Fibroblast of skin of left quadriceps (primary cell): ENCODE measurements around the gene CNTROB.
"Not testable (repeated sequence)": the region's sequence is repeated elsewhere in the genome, so short reads cannot be mapped to it uniquely, and the experiment has no call there.

Experiments used
- DNase-seq, 2 experiments: peaks; one replicate each; pipeline ENCODE4 v3.0.0-alpha.2; 2013; ENCODE audit warnings: low read depth in 2 of 2

CNTROB gene

DNA sequence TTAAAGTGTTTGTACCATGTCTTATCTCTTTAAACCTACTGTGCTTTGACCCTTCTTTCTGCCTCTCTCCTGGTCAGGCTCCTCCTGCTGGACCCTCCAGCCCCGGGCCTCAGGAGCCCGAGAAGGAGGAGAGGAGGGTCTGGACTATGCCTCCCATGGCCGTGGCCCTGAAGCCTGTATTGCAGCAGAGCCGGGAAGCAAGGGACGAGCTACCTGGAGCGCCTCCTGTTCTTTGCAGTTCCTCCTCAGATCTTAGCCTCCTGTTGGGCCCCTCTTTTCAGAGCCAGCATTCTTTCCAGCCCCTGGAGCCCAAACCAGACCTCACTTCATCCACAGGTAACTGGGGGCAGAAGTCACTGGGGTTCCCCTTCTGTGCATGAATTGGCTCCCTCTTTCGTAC lies 13.6 kb downstream of the CNTROB start:
- no peak for DNase-seq

DNA sequence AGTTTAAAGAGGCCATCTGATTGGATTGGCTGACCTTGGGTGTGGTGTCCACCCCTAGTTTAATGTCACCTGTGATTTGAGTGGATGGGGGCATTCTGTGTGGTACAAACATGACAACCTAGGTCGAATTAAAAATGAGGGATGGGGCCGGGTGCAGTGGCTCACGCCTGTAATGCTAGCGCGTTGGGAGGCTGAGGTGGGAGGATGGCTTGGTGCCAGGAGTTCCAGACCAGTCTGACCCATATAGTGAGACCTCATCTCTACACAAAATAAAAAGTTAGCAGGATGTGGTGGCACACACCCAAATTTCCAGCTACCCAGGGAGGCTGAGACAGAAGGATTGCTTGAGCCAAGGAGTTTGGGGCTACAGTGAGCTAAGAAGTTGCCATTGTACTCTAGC lies 14.4 kb downstream of the CNTROB start:
- DNase-seq = no peak

DNA sequence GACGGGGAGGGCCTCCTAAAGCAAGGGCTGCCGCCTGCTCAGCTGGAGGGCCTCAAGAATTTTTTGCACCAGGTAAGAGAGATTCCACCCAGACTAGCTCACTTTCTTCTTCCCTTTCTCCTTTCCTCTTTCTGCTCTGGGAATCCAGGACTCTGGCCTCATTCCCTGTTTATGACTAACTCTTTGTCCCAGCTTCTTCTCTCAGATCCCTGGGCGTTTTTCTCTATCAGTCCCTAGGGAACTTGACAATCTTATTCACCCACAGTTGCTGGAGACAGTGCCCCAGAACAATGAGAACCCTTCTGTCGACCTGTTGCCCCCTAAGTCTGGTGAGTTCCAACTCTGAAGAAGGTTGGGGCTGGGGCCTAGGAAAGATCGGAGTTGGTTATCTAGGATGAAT lies 15.6 kb downstream of the CNTROB start:
- no peak for DNase-seq

DNA sequence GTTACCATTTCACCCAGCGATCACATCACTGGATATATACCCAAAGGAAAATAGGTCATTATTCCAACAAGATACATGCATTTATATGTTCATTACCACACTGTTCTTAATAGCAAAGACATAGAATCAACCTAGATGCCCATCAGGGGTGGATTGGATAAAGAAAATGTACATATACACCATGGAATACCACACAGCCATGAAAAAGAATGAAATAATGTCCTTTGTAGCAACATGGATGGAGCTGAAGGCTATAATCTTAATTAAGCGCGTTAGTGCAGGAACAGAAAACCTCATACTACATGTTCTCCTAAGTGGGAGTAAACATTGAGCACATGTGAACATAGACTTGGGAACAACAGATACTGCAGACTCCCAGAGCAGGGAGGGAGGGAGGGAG lies 18.6 kb downstream of the CNTROB start:
- no peak for DNase-seq

DNA sequence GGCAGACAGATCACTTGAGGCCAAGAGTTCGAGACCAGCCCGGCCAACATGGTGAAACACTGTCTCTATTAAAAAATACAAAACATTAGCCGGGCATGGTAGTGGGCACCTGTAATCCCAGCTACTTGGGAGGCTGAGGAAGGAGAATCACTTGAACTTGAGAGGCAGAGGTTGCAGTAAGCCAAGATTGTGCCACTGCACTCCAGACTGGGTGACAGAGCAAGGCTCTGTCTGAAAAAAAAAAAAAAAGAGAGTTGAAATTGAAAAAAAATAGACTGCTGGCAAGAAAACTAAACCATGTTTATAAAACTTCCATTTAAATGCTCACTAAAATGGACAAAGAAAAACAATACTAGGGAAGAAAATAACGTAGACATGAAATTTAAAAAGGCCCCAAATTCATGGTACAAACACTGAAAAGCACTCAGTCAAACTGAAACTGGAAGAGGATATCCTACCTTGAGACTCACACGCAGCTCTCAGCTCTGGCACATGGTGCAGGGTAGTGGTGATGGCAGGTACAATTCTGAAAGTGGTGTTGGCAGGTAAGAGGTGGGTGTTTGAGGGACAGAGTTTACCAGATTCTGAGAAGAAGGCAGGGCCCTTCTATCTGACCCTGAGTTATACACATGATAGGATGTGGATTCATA lies 19.3 kb downstream of the CNTROB start:
- DNase-seq = no peak

DNA sequence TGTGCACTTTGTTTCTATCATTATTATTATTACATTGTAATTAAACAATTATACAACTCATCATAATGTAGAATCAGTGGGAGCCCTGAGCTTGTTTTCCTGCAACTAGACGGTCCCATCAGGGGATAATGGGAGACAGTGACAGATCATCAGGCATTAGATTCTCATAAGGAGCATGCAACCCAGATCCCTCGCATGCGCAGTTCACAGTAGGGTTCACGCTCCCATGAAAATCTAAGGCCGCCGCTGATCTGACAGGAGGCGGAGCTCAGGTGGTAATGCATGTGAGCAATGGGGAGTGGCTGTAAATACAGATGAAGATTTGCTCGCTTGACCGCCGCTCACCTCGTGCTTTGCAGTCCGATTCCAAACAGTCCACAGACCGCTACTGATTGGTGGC lies 21.3 kb downstream of the CNTROB start:
- not testable (repeated sequence) for DNase-seq

DNA sequence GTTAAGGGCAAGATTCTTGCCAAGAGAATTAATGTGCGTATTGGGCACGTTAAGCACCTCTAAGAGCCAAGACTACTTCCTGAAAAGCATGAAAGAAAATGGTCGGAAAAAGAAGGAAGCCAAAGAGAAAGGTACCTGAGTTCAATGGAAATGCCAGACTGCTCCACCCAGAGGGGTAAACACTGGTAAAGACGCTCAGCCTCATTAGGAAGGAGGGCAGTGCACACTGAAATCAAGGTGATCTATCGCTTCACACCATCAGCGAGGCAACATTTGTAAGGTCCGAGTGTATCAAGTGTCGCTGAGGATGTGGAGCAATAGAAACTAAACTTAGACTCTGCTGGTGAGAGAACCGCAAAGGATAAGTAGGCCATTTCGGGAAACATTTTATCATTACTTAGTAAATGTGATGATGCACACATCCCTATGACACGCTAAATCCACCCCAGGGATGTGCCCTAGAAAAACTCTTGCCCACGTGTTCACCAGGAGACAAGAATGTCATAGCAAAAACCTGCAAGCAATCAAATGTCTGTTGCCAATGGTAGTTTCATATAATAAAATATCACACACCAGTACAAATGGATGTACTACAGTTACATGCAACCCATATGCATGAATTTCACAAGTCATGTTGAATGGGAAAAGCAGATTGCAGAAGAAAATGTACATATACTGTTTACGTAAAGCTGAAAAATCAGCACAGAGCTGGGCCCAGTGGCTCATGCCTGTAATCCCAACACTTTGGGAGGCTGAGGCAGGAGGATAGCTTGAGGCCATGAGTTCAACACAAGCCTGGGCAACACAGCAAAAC lies 23.6 kb downstream of the CNTROB start:
- DNase-seq = no peak

DNA sequence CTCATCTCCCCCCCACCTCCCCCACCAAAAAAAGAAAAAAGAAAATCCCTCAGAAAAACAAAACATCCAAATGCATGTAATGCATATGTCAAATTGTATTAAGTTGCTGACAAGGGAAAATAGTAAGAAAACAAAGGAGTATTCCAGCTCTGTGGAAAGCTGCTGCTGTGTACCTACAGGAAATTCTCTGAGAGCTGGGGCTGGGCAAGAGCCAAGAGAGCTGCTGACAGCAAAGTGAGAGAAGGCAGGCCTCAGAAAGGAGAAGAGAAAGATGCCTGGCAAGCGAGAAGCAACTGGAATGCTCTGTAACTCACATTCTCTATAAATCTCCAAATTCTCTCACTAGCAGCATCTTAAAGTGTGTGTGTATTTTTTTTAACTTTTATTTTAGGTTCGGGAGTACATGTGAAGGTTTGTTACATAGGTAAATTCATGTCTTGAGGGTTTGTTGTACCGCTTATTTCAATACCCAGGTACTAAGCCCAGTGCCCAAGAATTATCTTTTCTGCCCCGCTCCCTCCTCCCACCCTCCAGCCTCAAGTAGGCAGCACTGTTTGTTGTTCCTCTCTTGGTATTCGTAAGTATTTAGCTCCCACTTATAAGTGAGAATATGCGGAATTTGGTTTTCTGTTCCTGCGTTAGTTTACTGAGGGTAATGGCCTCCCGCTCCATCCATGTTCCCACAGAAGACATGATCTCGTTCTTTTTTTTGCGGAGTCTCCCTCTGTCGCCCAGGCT lies 24.4 kb downstream of the CNTROB start:
- peak; percentile 28 to 46 for DNase-seq

DNA sequence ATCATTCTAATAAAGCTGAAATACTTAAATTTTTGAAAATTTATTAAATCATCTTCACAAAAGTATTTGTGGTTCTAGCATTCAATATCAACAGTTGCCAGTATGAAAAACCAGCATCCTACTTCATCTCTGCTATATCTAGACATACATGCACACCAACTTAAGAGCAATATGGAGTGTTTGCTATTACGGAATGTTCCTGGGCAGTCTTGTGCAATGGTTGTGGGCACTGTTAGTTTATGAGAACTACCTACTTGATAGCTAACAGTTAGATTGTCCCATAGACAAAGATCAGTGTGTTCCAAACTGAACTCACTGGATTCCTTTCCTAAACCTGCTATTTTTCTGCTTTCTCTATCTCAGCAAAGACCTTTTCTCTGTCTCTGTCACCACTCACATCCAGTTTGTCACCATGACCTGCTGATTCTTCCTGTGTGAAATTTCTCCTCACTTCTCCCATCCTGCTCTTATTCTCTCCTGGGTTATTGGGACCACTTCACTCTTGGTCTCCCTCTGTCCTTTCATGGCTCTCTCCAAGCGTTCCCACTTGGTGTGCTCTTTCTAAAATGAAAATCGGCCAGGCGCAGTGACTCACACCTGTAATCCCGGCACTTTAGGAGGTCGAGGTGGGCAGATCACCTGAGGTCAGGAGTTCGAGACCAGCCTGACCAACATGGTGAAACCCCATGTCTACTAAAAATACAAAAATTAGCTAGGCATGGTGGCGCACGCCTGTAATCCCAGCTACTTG lies 27.7 kb downstream of the CNTROB start:
- DNase-seq = no peak

DNA sequence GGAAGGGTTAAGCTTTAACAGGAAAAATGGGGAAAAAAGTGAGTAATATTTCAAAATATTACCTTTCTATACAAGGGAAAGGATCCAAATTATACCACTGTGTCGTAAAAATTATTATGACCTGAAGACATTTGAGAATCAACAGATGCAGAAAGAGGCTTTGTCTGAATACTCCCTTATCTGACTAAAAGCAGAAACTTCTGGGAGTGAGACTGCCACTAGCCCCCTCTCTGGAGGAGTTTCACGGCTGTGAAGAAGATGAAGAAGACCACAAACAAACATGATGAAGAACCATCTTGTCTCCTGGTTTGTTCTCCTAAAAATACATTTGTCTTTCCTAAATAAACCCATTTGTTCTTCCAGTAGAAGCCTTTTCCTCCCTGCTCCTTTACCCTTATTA lies 29.4 kb downstream of the CNTROB start:
- no peak for DNase-seq

DNA sequence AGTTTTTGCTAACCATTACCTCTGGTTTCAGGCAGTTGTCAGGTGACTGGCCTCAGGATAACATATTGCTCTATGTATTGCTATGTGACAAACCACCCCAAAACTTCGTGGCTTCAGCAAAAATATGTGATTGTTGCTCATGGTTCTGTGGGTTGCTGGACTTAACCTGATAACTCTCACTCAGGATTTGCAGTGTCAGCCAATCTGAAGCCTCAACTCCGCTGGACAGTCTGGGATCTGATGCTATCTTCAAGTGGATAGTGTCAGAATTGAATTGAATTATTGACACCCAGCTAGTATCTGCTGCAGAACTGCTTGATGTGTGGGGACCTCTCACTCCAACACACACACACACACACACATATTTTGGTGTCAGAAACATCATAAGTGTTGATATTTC lies 35.7 kb downstream of the CNTROB start:
- DNase-seq = no peak

DNA sequence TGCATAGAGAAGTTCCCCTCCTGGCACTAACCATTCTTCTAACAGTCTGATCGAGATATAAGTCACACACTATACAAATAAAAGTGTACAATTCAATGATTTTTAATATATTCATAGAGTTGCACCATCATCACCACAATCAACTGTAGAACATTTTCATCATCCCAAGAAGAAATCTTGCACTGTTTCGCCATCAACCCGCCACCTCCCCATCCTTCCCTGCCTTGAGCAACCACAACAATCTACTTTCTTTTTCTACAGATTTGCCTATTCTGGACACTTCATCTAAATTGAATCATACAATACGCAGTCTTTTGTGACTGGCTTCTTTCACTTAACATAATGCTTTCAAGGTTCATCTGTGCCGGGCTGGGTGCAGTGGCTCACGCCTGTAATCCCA lies 37.4 kb downstream of the CNTROB start:
- no peak for DNase-seq

DNA sequence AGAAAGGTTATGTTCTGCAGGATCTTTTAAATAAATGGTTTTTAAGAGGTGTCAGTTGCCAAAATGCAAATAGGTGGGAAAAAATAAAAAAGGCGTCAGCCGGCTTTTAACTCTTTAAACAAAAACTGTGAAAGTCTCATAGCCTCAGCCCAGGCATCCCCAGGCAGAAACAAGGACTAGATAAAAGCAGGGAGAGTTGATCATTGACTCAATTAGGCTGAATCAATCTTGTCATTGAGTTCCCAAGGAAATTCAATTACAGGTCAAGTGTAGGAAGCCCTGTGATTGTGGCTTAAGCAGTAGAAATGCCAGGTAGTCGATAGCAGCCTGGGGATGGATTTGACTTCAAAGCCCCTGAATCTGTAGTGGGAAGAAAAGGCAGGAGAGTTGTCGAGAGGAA lies 39.6 kb downstream of the CNTROB start:
- DNase-seq = no peak

DNA sequence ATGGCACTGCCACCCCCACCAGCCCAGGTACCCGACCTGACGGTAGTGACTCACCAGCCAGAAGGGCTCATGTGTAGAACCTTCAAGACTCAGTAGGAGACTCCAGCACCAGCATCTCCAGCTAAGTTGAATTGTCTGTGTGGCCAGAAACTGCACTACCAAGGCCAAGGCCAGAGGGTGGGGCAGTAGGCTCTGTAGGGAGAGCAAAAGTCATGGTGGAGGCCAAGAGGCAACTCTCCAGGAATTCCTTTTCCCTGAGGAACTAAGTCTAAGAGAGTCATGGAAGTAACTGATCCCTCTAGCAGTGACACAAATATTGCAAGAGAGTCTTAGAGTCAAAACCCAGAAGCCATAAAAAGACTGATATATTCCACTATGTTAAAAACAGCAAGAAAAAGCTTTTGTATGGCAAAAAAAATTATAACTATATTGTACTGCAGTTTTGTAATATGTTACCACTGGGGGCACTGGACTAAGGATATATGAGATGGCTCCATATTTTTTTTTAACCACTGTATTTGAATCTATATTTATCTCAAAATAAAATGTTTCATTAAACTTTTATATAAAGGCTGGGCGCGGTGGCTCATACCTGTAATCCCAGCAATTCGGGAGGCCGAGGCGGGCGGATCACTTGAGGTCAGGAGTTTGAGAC lies 40.3 kb downstream of the CNTROB start:
- no peak for DNase-seq

DNA sequence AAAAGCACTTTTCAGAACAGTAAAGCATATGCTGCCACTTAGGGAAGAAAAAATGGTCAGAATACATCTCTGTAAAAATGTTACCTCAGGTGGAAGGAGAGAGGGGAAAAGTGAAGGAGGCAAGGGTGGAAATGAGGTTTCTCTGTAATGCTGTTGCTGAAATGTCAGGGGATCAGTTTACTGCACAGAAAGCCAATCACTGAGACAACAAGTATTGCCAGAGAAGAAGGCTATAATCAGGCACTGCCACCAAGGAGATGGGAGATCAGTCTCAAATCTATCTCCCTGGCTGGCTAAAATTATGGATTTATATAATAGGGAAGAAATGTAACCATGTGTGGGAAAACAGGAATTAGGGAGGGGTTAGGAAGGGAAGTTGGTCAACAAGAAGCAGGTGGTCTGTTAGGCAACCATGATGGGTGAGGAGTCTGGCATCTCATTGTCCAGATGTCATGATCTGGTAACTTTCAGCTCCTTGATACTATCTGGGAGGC lies 42.7 kb downstream of the CNTROB start:
- DNase-seq = no peak

DNA sequence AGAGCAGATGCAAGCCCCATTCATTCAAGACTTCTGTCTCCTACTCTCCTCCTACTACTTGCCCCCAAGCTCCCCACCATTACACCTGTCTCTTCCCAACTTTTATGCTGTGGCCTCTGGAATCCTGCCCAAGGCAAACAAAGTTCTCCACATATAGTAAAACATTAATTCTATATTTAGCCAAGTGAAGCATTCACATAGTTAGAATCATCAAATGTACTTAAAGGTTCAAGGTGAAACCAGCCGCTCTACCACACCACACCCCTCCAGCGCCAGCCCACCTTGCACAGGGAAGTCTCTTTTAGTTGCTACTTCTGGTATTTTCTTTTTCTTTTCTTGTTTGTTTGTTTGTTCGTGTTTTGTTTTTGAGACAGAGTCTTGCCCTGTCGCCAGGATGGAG lies 45.0 kb downstream of the CNTROB start:
- DNase-seq = no peak

DNA sequence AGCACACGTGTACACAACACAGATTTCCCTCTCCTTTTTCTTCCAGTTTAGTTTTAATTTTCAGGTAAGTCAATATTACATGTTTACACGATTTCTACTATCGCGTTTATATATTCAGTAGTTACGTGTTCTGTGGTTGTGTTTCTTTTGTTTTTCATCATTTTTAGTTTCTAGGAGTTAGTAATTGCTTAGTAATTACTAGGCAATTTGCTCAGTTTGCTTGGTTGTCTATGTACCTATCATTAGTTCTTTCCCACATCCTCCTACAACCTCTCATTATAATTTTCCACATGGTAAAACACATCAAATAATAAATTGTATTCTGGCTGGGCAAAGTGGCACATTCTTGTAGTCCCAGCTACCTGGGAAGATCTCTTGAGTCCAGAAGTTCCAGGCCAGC lies 45.8 kb downstream of the CNTROB start:
- no peak for DNase-seq

DNA sequence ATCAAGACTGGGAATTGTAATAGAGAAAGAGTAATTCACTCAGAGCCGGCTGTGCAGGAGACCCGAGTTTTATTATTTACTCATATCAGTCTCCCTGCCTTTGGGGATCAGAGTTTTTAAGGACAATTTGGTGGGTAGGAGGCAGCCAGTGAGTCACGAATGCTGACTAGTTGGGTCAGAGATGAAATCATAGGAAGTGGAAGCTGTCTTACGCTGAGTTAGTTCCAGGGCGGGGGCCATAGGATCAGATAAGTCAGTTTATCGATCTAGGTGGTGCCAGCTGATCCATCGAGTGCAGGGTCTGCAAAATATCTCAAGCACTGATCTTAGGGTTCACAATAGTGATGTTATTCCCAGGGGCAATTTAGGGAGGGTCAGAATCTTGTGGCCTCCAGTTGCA lies 50.2 kb downstream of the CNTROB start:
- no peak for DNase-seq

DNA sequence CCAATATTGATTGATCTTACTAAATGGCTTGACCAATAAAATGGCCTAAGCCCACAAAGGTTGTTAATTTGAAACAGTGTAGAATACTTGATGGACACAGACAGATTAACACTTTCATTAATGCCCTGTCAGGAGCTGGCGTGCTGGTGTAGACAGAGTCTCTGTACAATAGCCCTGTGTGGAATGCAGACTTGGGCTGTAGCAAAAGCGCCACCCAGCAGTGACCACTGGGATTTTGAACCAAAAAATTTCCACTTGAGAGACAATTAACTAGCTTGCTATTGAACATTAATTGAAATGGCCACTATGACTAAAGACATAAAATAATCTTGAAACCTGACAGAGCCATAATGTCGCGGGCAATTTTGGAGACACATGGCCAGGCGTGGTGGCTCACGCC lies 50.7 kb downstream of the CNTROB start:
- no peak for DNase-seq

DNA sequence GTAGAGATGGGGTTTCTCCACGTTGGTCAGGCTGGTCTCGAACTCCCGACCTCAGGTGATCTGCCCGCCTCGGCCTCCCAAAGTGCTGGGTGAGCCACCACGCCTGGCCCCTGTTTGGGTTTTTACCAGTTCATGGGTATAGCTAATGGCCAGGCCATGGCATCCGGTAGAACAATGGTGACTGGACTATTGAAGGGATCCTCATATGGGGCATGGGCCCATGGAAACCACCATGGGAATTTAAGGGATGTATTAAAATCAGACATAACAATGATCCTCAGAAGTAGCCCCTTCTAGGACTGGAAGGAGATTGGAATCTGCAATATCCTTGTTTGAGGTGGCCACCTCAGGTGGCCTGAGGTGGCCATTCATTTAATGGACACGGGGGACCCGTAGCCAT lies 52.9 kb downstream of the CNTROB start:
- no peak for DNase-seq

DNA sequence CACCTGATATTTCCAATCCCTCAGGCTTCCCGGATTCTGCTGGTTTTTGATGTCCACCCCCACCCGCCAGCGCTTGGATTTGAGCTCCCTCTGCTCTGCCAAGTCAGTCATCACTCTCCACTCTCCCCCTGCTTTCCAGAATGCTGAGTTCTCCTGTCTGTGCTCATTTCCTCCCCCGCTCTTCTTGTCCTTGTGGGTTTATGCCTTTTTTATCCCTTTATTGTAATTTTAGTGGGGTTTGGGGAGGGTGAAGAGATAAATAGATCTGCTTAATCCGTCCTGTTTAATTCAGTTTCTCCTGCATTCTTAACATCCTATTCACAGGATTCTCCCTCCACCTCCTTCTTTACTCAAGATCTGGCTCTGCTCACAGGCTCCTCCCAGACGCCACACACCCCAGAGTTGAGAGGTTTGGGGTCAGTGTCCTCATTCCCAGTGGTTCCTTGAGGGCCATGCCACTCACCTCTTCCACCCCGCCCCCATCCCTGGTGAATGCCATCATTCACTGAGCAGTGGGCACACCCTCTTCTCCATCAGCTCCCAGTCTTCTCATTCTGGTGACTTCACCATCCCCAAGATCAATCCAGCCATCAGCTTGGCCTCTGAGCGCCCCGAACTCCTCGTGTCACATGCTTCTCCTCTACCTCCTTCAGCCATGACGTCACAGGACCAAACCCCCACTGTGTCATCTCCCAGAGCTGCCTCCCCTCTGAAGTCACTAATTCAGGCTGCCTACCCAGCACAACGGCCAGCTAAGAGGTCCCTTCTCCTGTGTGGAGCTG lies 55.3 kb downstream of the CNTROB start:
- DNase-seq = no peak
